Psoas muscle (tissue), 8 donors: ENCODE data around the gene TBX6. TPM values are rescaled to one million over a fixed set of nuclear protein-coding genes. Genes with fewer than 3 reads are reported as not detected.

ENCODE experiments used
- ATAC-seq, 4 donors: fragments of 200-7000 bp; cut with Tn5 transposase; one replicate each; pipeline ENCODE4 v1.9.1; 2020; ENCODE audit warnings: moderate library complexity in 3 of 4, mild to moderate bottlenecking in 2 of 4
- DNase-seq, 2 donors: peaks; one replicate each; pipeline ENCODE4 v3.0.0-alpha.2; 2020
- H3K27ac ChIP-seq: fragments of 200-600 bp; one replicate; pipeline ENCODE4 v1.8.0; 2022
- H3K27me3 ChIP-seq, 3 donors: fragments of 200-600 bp in 1 of 3; one replicate each; pipeline versions ENCODE4 v1.6.1 to v1.8.0; 2013 to 2022; ENCODE audit warnings: low read length in 2 of 3, mild to moderate bottlenecking in 2 of 3, moderate library complexity in 1 of 3; ENCODE audit not compliant: insufficient read depth in 3 of 3
- H3K36me3 ChIP-seq, 2 donors: fragments of 200-600 bp in 1 of 2; one replicate each; pipeline versions ENCODE4 v1.6.1 to v1.8.0; 2013 to 2022; ENCODE audit warnings: low read depth in 1 of 2, mild to moderate bottlenecking in 1 of 2, moderate library complexity in 1 of 2; ENCODE audit not compliant: insufficient read depth in 1 of 2
- H3K4me1 ChIP-seq: fragments of 200-600 bp; one replicate; pipeline ENCODE4 v1.8.0; 2022
- H3K4me3 ChIP-seq: fragments of 200-600 bp; one replicate; pipeline ENCODE4 v1.8.0; 2022; ENCODE audit warnings: mild to moderate bottlenecking
- H3K9me3 ChIP-seq: fragments of 200-600 bp; one replicate; pipeline ENCODE4 v1.8.0; 2022
- CTCF ChIP-seq: fragments of 200-600 bp; IDR thresholded peaks from one replicate; pipeline ENCODE4 v1.8.0; 2022; ENCODE audit warnings: antibody characterized with exemption
- WGBS, 3 donors: extraction: QIAGEN DNeasy Blood & Tissue Kit; methylation state at CpG; one replicate each; pipeline versions ENCODE4 v1.1.6 to v1.1.7; 2013; 5-methylcytosine and 5-hydroxymethylcytosine counted together
- intact Hi-C, 2 donors: fragments of 100-400 bp; cut with DNase I; formaldehyde crosslinking; loops; one replicate each; pipeline versions ENCODE4 v1.11.0 to v1.14.2; 2022
- polyA plus RNA-seq, 3 donors: library from polyadenylated mRNA; stranded (reverse); fragments of 200-250 nt; gene quantifications; one replicate each; pipeline ENCODE4 v1.2.3, GENCODE V29; 2013
- total RNA-seq, 4 donors: library from RNA; stranded (reverse); fragmentation: NEBNext Ultra II Directional in 2 of 4; extraction: Animal tissue kit (Norgen Biotek cat#: 25700) in 2 of 4; gene quantifications; one replicate each; pipeline versions ENCODE4 v1.2.1 to v1.2.4, GENCODE V29; 2021 to 2023
- donor health status: healthy with polysubstance abuse.
- donor health status: DM: no; HTN: no; CAD: no; lungs with moderate emphysema.
- donor health status: Bipolar disorder and iron deficiency.
- donor health status: healthy.
- donor health status: DM: yes; HTN: yes; CAD: no.
- donor health status: DM: no; HTN: no; CAD: no.
- donor health status: DM: no; HTN: no; CAD: no.
- donor health status: DM: yes; HTN: yes; CAD: no.

TBX6 gene
- total and polyA plus RNA-seq, 7 donors, result 0.32 to 1.6 (median 0.76) TPM

GRCh38 chr16:30053376-30054015 is 38.2 kb downstream of the TBX6 start:
- 2 to 3% (median 3%) methylated on average over 18 to 19 of the region's 19 CpGs for WGBS, 3 donors
- no peak for TF ChIP-seq CTCF
- no peak overlapping the region for H3K27ac ChIP-seq
- intact Hi-C loops, result no loop called here
- H3K36me3 ChIP-seq, result no peaks in the 10 kb centered on the region
- ATAC-seq, result peak; percentile 4 to 31 (median 22)
- H3K9me3 ChIP-seq, result no peaks in the 10 kb centered on the region
- H3K27me3 ChIP-seq, result no peaks in the 10 kb centered on the region
- peak overlapping the region; percentile 84 for H3K4me3 ChIP-seq
- H3K4me1 ChIP-seq, result peaks cover 7% of the 10 kb centered on the region
- no peak for DNase-seq

DNA sequence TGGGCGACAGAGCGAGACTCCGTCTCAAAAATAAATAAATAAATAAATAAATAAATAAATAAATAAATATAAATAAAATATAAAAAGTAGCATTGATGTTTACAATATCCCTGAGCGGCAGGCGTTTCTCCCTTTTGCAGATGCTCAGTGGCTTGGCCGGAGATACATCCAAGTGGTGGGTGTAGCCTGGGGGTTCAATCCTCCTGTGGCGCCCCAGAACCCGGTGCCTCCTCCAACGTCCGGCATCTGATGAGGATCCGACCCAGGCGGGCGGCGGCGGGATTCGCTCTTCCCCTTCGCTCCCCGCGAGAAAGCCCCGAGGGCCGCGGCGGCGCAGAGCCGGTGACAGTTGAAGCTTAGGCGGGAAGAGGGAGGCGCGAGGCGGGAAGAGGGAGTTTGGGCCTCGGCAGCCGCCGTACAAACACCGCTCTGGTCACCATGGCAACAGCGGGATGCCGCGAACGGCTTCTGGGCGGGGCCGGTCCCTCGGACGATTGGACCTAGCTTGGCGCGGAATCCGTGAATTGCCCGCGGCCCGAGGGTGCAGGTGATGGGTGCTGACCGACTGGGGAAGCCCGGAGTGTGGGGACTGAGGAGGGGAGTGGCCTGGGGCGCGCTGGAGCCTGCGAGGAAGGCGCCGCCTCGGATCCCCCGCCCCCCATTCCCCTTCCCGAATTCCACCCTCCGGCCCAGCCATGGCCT is 38.9 kb downstream of the TBX6 start:
- peak overlapping the region; percentile 84 for H3K4me3 ChIP-seq
- peak; percentile 94 to 97 for DNase-seq

GRCh38 chr16:30051518-30051917 is 40.2 kb downstream of the TBX6 start:
- no peaks in the 10 kb centered on the region for H3K36me3 ChIP-seq
- H3K27me3 ChIP-seq, result no peaks in the 10 kb centered on the region
- ATAC-seq (no peak), DNase-seq (no peak)
- H3K4me1 ChIP-seq, result peaks cover 7% of the 10 kb centered on the region
- no peak overlapping the region for H3K4me3 ChIP-seq
- intact Hi-C loops, result no loop called here
- no peak overlapping the region for H3K27ac ChIP-seq
- 88 to 95% (median 93%) methylated on average over 3 of the region's 3 CpGs for WGBS, 3 donors
- no peak for TF ChIP-seq CTCF
- H3K9me3 ChIP-seq, result no peaks in the 10 kb centered on the region

More for the DNA sequence above, 38.9 kb downstream of the TBX6 start:
- H3K27ac ChIP-seq, result no peak overlapping the region
- H3K27me3 ChIP-seq, result no peaks in the 10 kb centered on the region
- peaks cover 7% of the 10 kb centered on the region for H3K4me1 ChIP-seq
- WGBS, 3 donors, result 4 to 5% (median 4%) methylated on average over 45 to 58 of the region's 58 CpGs
- H3K36me3 ChIP-seq, result no peaks in the 10 kb centered on the region
- TF ChIP-seq CTCF, result no peak
- H3K9me3 ChIP-seq, result no peaks in the 10 kb centered on the region
- intact Hi-C loops, result no loop called here
- ATAC-seq, result peak; percentile 92 to 97 (median 94)

DNA sequence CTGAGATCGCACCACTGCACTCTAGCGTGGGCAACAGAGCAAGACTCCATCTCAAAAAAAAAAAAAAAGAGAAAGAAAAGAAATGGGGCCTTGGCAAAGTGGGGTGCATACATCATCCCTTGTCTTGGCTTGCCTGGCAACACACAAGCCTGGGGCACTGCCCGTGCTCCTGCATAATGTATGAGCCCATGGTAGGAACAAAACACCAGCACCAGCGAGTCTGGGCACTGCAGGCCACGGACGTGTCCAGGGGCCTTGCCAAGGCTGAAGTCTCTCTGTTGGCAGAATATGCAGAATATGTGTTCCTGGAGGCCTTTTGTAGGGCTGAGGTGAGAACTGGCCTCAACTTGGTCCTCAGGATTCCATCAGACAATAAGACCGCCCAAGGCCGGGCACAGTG is 41.9 kb downstream of the TBX6 start:
- no peak for ATAC-seq
- intact Hi-C loops, result no loop called here
- no peak overlapping the region for H3K4me3 ChIP-seq
- H3K9me3 ChIP-seq, result no peaks in the 10 kb centered on the region
- no peaks in the 10 kb centered on the region for H3K27me3 ChIP-seq
- H3K36me3 ChIP-seq, result no peaks in the 10 kb centered on the region
- H3K4me1 ChIP-seq, result peaks cover 7% of the 10 kb centered on the region
- no peak for DNase-seq
- no peak for TF ChIP-seq CTCF
- 88 to 93% (median 89%) methylated on average over 8 of the region's 8 CpGs for WGBS, 3 donors
- no peak overlapping the region for H3K27ac ChIP-seq
